Measurements from ENCODE around the gene SERPINB2.

GRCh38 chr18:63951302-63951705 lies 63.8 kb downstream of the SERPINB2 start:
- TF ChIP-seq, protein P1, sequence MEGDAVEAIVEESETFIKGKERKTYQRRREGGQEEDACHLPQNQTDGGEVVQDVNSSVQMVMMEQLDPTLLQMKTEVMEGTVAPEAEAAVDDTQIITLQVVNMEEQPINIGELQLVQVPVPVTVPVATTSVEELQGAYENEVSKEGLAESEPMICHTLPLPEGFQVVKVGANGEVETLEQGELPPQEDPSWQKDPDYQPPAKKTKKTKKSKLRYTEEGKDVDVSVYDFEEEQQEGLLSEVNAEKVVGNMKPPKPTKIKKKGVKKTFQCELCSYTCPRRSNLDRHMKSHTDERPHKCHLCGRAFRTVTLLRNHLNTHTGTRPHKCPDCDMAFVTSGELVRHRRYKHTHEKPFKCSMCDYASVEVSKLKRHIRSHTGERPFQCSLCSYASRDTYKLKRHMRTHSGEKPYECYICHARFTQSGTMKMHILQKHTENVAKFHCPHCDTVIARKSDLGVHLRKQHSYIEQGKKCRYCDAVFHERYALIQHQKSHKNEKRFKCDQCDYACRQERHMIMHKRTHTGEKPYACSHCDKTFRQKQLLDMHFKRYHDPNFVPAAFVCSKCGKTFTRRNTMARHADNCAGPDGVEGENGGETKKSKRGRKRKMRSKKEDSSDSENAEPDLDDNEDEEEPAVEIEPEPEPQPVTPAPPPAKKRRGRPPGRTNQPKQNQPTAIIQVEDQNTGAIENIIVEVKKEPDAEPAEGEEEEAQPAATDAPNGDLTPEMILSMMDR (IDR thresholded peaks at IDR 0.05) = no peak
- no peak for TF ChIP-seq EZH2 (IDR thresholded peaks at IDR 0.05)
